ENCODE data around the gene ZYX. TPM values are rescaled to one million over a fixed set of nuclear protein-coding genes. Genes with fewer than 3 reads are reported as not detected.

ZYX gene
- total and polyA plus RNA-seq, 9 of the 15 experiments (the other 6 are each of a cell fraction or from before 2014, with no cell fraction given) = 1.8 to 130 (median 15.7) TPM

DNA sequence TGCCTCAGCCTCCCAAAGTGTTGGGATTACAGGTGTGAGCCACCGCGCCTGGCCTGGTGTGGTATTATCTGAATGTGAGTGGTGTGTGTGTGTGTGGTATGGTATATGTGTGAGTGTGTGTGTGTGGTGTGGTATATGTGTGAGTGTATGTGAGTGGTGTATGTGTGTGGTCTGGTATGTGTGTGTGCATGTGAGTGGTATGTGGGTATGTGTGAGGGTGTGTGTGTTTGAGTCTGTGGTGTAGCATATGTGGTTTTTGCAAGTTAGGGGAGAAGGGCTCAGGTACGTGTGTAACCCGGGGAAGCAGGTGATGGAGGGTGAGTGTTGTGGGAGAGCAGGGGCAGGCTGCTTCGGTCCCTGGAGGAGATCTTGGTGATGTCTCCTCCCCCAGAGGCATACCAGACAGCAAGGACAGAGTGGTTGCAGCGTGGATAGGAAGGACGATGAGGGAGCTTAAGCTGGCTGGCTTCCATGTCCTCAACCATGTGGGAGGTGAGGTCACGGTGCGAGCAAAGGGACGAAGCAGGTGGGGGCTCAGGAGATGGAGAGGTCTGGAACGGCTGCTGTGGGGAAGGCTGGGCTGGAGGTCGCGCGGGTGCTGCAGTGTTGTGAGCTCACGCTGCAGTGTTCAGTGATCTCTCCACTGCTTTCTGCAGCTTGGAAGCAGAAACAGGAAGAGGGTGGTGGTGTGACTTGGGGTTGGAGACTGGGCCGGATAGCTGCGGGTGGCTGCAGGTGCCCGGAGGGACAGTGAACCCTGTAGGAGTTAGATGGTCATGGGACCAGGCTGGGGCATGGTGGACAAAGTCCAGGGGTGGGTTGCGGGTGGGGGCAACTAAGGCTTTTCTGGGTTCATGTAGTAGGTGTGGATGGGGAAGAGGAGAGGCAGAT, 5.0 kb downstream of the ZYX start (continued):
- TF ChIP-seq E2F6 (IDR thresholded peaks at IDR 0.05; ENCODE audit: borderline replicate concordance in 1 of 2, extremely low read depth in 1 of 2, insufficient read depth in 1 of 2, insufficient read length in 1 of 2, low read depth in 1 of 2, low read length in 1 of 2, poor library complexity in 1 of 2, severe bottlenecking in 1 of 2) (no peak), MYBL2 (IDR thresholded peaks at IDR 0.05; ENCODE audit: low read depth) (no peak; the same call in 1 of the 2 replicates), MYBL2 (CRISPR knock-in tag; IDR thresholded peaks at IDR 0.05; ENCODE audit: borderline replicate concordance) (no peak), HDGF (IDR thresholded peaks at IDR 0.05) (peak; percentile 95), DMBX1 (CRISPR knock-in tag; IDR thresholded peaks at IDR 0.05; ENCODE audit: borderline replicate concordance) (no peak), CC2D1A (IDR thresholded peaks at IDR 0.05) (no peak), KDM2B (CRISPR knock-in tag; IDR thresholded peaks at IDR 0.05) (no peak), ETS1 (conservative IDR thresholded peaks at IDR 0.05; ENCODE audit: control insufficient read depth, low read depth, low read length) (no peak), SUPT5H (IDR thresholded peaks at IDR 0.05) (peak; percentile 84), CBFA2T3 (IDR thresholded peaks at IDR 0.05) (no peak), EHMT2 (IDR thresholded peaks at IDR 0.05) (peak; percentile 48; the same call in 1 of the 2 replicates), PHF20 (IDR thresholded peaks at IDR 0.05; ENCODE audit: partially characterized antibody) (no peak), NFIC (IDR thresholded peaks at IDR 0.05) (0 out of 2 replicates have a peak, but pooled peaks have one; percentile 27), FOXO4 (CRISPR knock-in tag; IDR thresholded peaks at IDR 0.05) (no peak), FOSL1 (tag; conservative IDR thresholded peaks at IDR 0.05) (no peak), KHSRP (IDR thresholded peaks at IDR 0.05) (no peak), HDAC6 (IDR thresholded peaks at IDR 0.05; ENCODE audit: low read depth, low read length) (no peak), RUNX1 (IDR thresholded peaks at IDR 0.05; ENCODE audit: low read depth) (no peak), CGGBP1 (CRISPR knock-in tag; IDR thresholded peaks at IDR 0.05) (no peak), TCF15 (CRISPR knock-in tag; IDR thresholded peaks at IDR 0.05) (no peak), STAG1 (CRISPR knock-in tag; IDR thresholded peaks at IDR 0.05; ENCODE audit: borderline replicate concordance) (no peak), E2F8 (IDR thresholded peaks at IDR 0.05; ENCODE audit: low read depth, partially characterized antibody) (peak; percentile 37)

All from K562 (cell line).